Mucosa of stomach (tissue), 1 donor: ENCODE measurements around the gene LRP1B.

Source experiments
- H3K27me3 ChIP-seq: one replicate; pipeline ENCODE4 v1.7.0; 2013; ENCODE audit warnings: mild to moderate bottlenecking, low read length; ENCODE audit not compliant: control insufficient read depth, insufficient read depth
- H3K36me3 ChIP-seq: one replicate; pipeline ENCODE4 v1.7.0; 2013; ENCODE audit warnings: low read length; ENCODE audit not compliant: control insufficient read depth, insufficient read depth
- H3K4me1 ChIP-seq: one replicate; pipeline ENCODE4 v1.7.0; 2013; ENCODE audit warnings: mild to moderate bottlenecking, low read length; ENCODE audit not compliant: control insufficient read depth, insufficient read depth
- H3K4me3 ChIP-seq: one replicate; pipeline ENCODE4 v1.7.0; 2013; ENCODE audit warnings: low read length
- H3K9ac ChIP-seq: one replicate; pipeline ENCODE4 v1.7.0; 2013; ENCODE audit warnings: mild to moderate bottlenecking, low read length, moderate library complexity
- H3K9me3 ChIP-seq: one replicate; pipeline ENCODE4 v1.7.0; 2013; ENCODE audit warnings: mild to moderate bottlenecking, low read length, moderate library complexity; ENCODE audit not compliant: control insufficient read depth
- donor health status: Pancreatic carcinoma.

LRP1B gene

DNA sequence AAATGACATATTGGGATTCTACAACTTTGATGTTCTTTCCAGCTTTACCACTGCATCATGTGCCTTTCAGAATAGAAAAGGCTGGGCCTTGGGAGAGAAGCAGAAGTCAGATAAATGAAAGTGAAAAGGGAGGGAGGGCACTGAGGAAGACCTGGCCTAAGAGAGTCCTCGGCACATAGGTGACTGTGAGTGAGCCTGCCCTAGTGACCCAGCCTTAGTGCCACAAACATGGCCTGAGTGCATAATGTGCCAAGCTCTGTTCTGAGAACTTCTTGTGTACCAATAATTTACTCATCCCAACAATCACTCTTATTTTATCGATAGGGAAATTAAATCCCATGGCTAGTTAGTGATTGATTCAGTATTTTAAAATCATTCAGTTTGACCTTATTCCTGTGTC is 436.6 kb downstream of the LRP1B start:
- Histone ChIP-seq H3K4me3 (no peak overlapping the region), H3K36me3 (no peaks in the 10 kb centered on the region), H3K9ac (no peak overlapping the region), H3K27me3 (no peaks in the 10 kb centered on the region), H3K9me3 (no peaks in the 10 kb centered on the region), H3K4me1 (no peaks in the 10 kb centered on the region)

DNA sequence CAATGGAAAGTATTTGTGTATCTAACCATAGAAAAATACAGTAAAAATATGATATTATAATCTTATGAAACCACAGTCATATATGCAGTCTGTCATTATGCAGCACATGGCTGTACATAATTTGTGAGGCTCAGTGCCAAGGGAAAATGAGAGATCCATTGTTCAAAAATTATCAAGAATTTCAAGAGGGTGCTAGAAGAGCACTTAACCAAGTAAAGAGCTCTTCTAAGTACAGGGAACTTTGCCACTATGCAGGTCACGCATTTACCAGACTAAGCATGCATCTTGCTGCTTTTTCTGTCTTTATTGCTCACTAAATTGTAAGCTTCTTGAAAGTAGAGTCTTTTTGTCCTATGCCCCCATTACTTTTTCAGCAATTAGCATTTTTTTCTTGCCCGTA is 438.0 kb downstream of the LRP1B start:
- H3K4me3 ChIP-seq: no peak overlapping the region
- no peaks in the 10 kb centered on the region for H3K9me3 ChIP-seq
- H3K27me3 ChIP-seq: no peaks in the 10 kb centered on the region
- H3K4me1 ChIP-seq: no peaks in the 10 kb centered on the region
- no peaks in the 10 kb centered on the region for H3K36me3 ChIP-seq
- H3K9ac ChIP-seq: no peak overlapping the region

DNA sequence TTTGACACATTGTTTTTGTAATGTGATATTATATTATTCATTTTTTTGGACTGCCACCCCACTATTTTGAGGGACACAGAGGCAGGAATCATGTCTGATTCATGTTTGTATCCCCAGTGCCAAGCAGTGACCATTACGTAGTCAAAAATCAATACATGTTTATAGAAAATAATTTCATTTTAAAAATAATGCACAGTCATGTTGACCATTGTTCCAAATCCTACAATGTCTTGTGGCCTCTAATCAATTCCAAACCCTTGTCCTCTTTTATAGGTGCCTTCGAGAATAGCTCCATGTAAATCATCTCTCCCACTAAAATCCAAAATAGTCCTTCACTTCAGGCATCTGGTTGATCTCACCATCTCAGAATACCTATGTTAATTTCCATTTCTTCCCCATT is 454.7 kb downstream of the LRP1B start:
- no peaks in the 10 kb centered on the region for H3K27me3 ChIP-seq
- no peak overlapping the region for H3K4me3 ChIP-seq
- no peaks in the 10 kb centered on the region for H3K4me1 ChIP-seq
- no peaks in the 10 kb centered on the region for H3K9me3 ChIP-seq
- H3K36me3 ChIP-seq: no peaks in the 10 kb centered on the region
- H3K9ac ChIP-seq: no peak overlapping the region

DNA sequence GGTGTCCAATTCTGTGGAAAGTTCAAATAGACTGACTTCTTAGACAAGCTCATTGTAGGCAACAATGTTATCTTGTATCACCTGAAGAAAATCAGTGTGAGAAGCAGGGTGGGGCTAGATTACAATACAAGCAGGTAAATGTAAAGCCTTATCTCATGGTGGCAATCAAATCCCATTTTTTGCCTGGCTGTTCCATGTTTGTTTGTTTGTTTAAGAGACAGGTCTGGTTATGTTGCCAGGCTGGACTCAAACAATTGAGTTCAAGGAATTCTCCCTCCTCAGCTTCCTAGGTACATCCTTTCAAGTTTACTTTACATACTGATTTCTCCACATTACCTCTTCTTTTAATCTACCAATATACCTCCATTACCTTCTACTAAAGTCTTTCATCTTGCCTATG is 464.6 kb downstream of the LRP1B start:
- H3K4me1 ChIP-seq: no peaks in the 10 kb centered on the region
- no peaks in the 10 kb centered on the region for H3K9me3 ChIP-seq
- H3K4me3 ChIP-seq: no peak overlapping the region
- H3K9ac ChIP-seq: no peak overlapping the region
- no peaks in the 10 kb centered on the region for H3K27me3 ChIP-seq
- no peaks in the 10 kb centered on the region for H3K36me3 ChIP-seq

DNA sequence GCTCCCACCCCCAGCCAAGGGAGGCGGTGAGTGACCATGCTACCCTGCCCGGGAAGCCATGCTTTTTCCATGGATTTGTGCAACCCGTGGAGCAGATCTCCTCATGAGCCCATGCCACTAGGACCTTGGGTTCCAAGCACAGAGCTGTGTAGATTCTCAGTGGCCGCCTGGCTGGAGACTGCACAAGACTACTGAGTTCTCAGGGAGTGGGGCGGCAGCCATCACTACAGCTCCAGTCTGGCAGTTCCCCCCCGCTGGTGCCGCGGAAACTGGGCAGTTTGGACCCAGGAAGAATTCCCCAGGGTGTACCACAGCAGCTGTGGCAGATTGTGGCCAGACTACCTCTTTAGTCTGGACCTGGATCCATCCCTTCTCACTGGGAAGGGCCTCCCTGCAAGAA is 470.6 kb downstream of the LRP1B start:
- H3K4me3 ChIP-seq: no peak overlapping the region
- no peaks in the 10 kb centered on the region for H3K36me3 ChIP-seq
- H3K27me3 ChIP-seq: no peaks in the 10 kb centered on the region
- no peaks in the 10 kb centered on the region for H3K9me3 ChIP-seq
- H3K4me1 ChIP-seq: no peaks in the 10 kb centered on the region
- no peak overlapping the region for H3K9ac ChIP-seq

DNA sequence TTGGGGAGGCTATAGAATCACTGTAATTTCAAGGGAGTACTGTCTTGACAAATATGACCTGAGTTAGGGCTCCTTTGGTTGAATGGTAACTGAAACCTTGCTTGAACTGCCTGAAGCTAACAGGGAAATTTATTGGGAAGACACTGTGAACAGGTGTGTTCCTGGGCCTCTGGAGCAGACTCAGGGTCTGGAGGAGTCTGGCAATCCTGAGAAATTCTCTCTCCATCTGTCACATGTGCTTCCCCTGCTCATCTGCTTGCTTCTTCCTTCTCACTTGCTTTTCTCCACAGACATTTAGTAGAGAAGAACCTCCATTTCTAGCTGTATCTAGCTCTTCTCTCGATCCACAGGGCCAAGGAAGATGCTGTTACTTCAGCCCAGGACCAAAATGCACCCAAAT is 476.5 kb downstream of the LRP1B start:
- H3K27me3 ChIP-seq: no peaks in the 10 kb centered on the region

DNA sequence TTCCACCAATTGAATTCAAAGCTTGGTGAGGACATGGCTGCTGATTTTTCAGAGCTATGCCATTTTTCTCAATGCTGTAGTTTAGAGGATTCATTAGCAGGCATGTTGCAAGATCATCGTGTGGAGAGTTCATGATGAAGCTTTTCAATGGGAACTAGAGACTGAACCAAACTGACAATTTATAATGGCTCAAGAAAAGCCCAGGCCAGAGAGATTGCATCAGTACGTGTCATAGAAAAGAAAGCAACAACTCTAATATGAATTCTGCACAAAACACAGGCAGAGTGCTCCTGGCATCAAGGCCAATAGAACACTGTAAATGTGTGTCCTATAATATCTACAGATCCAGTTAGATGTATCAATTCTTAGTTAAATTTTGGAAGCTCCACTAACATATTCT is 477.6 kb downstream of the LRP1B start:
- H3K27me3 ChIP-seq: no peaks in the 10 kb centered on the region
- H3K4me3 ChIP-seq: no peak overlapping the region
- H3K9ac ChIP-seq: no peak overlapping the region
- H3K9me3 ChIP-seq: no peaks in the 10 kb centered on the region
- no peaks in the 10 kb centered on the region for H3K4me1 ChIP-seq
- no peaks in the 10 kb centered on the region for H3K36me3 ChIP-seq

More for the DNA sequence above, 476.5 kb downstream of the LRP1B start:
- Histone ChIP-seq H3K4me3 (no peak overlapping the region), H3K9me3 (no peaks in the 10 kb centered on the region), H3K9ac (no peak overlapping the region), H3K4me1 (no peaks in the 10 kb centered on the region), H3K36me3 (no peaks in the 10 kb centered on the region)

DNA sequence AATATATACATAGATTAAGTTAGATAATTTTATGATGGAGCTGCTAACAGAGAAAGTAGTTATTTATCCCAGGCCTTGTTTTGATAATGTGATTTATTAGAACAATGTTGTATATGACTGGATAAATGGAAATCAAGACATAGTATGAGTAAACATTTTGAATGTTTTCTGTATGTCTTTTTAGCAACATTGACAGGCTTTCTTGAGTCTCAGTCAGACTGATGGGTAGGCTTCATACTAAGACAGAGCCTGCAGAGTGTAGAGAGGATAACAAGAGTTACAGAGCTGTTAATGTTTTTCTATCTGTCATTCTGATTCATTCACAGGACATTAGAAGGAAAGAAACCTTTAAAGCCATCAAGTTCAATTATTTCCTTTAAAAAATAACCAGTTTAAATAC is 478.5 kb downstream of the LRP1B start:
- no peak overlapping the region for H3K4me3 ChIP-seq
- no peaks in the 10 kb centered on the region for H3K4me1 ChIP-seq
- H3K9ac ChIP-seq: no peak overlapping the region
- H3K9me3 ChIP-seq: no peaks in the 10 kb centered on the region
- no peaks in the 10 kb centered on the region for H3K27me3 ChIP-seq
- H3K36me3 ChIP-seq: no peaks in the 10 kb centered on the region

DNA sequence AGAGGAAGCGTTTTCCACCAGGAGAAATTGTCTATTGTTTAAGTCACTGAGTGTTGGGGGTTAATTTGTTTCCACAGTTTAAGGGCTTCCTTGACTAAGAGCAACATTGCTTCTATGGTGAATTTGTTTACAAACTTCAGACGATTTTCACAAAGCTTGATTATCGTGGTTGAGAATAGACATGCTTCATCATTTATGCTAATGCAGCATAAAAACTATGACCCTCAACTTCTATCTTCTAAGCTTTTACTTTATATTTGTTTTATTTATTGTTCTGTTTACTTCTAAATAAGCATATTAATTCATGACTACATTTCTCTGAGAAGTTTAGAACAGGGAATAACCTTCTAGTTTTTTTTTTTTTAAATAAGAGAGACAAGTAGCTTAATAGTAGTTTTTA is 483.5 kb downstream of the LRP1B start:
- Histone ChIP-seq H3K9ac (no peak overlapping the region), H3K4me1 (no peaks in the 10 kb centered on the region), H3K4me3 (no peak overlapping the region), H3K36me3 (no peaks in the 10 kb centered on the region), H3K27me3 (no peaks in the 10 kb centered on the region), H3K9me3 (no peaks in the 10 kb centered on the region)

DNA sequence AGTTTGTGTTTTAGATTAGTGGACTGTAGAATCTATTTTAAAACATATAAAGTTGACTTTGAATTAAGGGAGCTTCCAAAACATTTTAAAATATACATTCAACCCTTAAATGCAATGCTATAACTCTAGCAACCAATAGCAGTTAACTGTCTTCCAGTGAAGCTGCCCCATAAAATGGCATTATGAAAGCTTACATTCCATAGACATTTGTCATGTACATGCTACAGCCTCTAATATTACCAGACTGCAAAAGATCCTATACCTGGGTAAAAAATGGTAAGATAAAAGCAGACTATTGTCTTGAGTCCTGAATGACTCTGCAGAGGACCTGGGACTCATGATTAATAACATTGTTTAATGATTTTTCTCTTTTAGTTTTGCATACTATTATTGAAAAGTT is 489.4 kb downstream of the LRP1B start:
- H3K9me3 ChIP-seq: no peaks in the 10 kb centered on the region
- no peaks in the 10 kb centered on the region for H3K36me3 ChIP-seq
- no peaks in the 10 kb centered on the region for H3K27me3 ChIP-seq
- H3K4me3 ChIP-seq: no peak overlapping the region
- no peaks in the 10 kb centered on the region for H3K4me1 ChIP-seq
- no peak overlapping the region for H3K9ac ChIP-seq

DNA sequence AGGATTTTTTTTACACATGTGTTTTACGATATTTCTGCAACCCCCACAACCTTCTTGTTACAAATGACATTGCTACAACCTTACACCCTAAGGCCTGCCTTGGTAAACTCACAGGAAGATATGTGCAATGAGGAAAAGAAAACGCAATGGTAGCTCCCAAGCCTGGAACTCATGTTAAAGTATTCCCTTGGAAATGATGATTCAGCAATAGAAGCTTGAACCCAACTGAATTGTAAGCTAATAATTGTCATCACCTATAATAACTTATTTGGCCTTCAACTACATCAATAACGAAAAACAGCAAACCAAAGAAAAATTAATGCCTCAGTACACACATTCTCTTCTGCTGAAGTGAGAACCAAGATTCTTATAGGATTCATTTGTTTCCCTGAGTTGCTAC is 491.0 kb downstream of the LRP1B start:
- Histone ChIP-seq H3K9ac (no peak overlapping the region), H3K36me3 (no peaks in the 10 kb centered on the region), H3K4me3 (no peak overlapping the region)

DNA sequence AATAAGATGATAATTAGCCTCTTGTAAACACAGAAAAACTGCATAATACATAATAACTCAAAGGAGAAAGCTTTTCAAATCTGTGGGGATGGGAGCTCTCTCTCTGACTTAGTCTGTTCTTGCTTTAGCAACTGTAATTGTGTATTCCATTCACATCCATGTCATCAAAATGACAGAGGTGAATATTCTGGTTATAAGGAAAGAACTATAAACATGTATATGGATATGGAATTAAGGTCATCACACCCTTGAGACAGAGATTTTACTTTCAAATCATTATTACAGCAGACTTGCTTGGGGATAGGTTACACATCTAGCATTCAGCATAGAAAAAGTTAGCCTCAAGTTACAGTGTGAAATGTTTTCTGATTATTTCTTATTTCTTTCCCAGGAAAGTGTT is 497.7 kb downstream of the LRP1B start:
- Histone ChIP-seq H3K4me3 (no peak overlapping the region), H3K4me1 (no peaks in the 10 kb centered on the region), H3K36me3 (no peaks in the 10 kb centered on the region), H3K27me3 (no peaks in the 10 kb centered on the region), H3K9ac (no peak overlapping the region), H3K9me3 (no peaks in the 10 kb centered on the region)

More for the DNA sequence above, 491.0 kb downstream of the LRP1B start:
- no peaks in the 10 kb centered on the region for H3K4me1 ChIP-seq
- H3K27me3 ChIP-seq: no peaks in the 10 kb centered on the region
- H3K9me3 ChIP-seq: no peaks in the 10 kb centered on the region

DNA sequence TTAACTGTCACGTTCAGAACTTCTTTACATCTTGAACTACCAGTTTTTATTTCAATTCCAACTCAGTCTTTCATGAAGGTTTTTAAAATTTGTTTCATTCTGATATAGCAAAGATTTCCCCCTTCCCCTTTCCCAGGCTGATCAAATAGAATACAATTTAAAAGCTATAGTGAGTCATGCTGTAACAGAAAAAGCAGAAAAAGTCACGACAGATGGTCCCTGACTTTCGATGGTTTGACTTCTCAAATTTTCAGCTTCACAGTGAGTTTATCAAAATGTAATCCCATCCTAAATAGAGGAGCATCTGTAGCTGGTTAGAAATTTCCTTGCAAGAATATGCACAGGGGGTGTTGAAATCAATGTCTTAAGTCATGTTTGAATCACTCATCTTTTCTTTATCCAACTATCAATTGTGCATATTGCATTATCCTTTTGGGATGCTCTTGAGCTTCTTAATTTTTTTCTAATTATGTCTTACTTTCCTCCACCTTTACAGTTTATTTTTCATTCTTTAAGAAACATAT is 500.3 kb downstream of the LRP1B start:
- H3K9ac ChIP-seq: no peak overlapping the region
- H3K27me3 ChIP-seq: no peaks in the 10 kb centered on the region
- no peaks in the 10 kb centered on the region for H3K36me3 ChIP-seq
- H3K4me1 ChIP-seq: no peaks in the 10 kb centered on the region
- H3K4me3 ChIP-seq: no peak overlapping the region
- no peaks in the 10 kb centered on the region for H3K9me3 ChIP-seq
